ENCODE results near the gene ACTL6B. TPM values are rescaled to one million over a fixed set of nuclear protein-coding genes. Genes with fewer than 3 reads are reported as not detected.

ACTL6B gene
- polyA plus RNA-seq, 1 donor (not counting 4 experiments of a cell fraction or from before 2014, with no cell fraction given), result not detected

GRCh38 chr7:100673942-100674410 is 17.7 kb upstream of the ACTL6B start:
- FAIRE-seq (no peak), DNase-seq (ENCODE audit: low read depth, low spot score) (no peak)
- H3K27me3 ChIP-seq (ENCODE audit: control insufficient read depth, extremely low read depth, insufficient read depth, low read length), result no peaks in the 10 kb centered on the region
- dilution Hi-C loops (cut with MboI; ENCODE audit: extremely low pct_ligation_motif_present, low sequenced_read_pairs), result no loop called here
- H3K4me3 ChIP-seq (ENCODE audit: control insufficient read depth in 2 of 3, extremely low read depth in 1 of 3, insufficient read depth in 2 of 3, low read depth in 1 of 3, low read length in 3 of 3), result peak overlapping the region; percentile 70 to 97 (median 88)
- H4K20me1 ChIP-seq (ENCODE audit: control insufficient read depth, extremely low read depth, insufficient read depth, low read length), result no peaks in the 10 kb centered on the region
- peaks cover 14 to 19% of the 10 kb centered on the region in 2 experiments for H3K36me3 ChIP-seq (ENCODE audit: control insufficient read depth in 2 of 2, extremely low read depth in 1 of 2, insufficient read depth in 2 of 2, low read length in 2 of 2)
- H3K4me2 ChIP-seq (ENCODE audit: control insufficient read depth, extremely low read depth, insufficient read depth, low read depth, low read length), result peak overlapping the region; percentile 73
- TF ChIP-seq CTCF (optimal IDR thresholded peaks at IDR 0.05 in 1 of 3, IDR thresholded peaks at IDR 0.05 in 1 of 3, conservative IDR thresholded peaks at IDR 0.05 in 1 of 3; ENCODE audit: extremely low read depth in 1 of 3, insufficient read depth in 2 of 3, low read length in 3 of 3) (no peak), EZH2 (IDR thresholded peaks at IDR 0.05; ENCODE audit: low read length) (no peak)
- peaks cover 31% of the 10 kb centered on the region for H3K79me2 ChIP-seq (ENCODE audit: control insufficient read depth, insufficient read depth, low read length)
- H3K9ac ChIP-seq (ENCODE audit: control insufficient read depth, extremely low read depth, insufficient read depth, low read length), result peak overlapping the region; percentile 96
- no peaks in the 10 kb centered on the region for H3K9me3 ChIP-seq (ENCODE audit: control insufficient read depth, low read depth, low read length)
- peaks cover 4% of the 10 kb centered on the region for H3K4me1 ChIP-seq (ENCODE audit: control insufficient read depth, extremely low read depth, insufficient read depth, low read length)
- H3K9me1 ChIP-seq (ENCODE audit: control insufficient read depth, extremely low read depth, insufficient read depth, low read length), result no peaks in the 10 kb centered on the region
- peak overlapping the region; percentile 99 for H3K27ac ChIP-seq (ENCODE audit: control insufficient read depth, insufficient read depth, low read length)
- H2AFZ ChIP-seq (ENCODE audit: control insufficient read depth, low read length), result peak overlapping the region; percentile 52

- Histone ChIP-seq H2AFZ (ENCODE audit: control insufficient read depth, low read length) (peak within 1 kb of the TSS; percentile 100), H3K9me1 (ENCODE audit: control insufficient read depth, extremely low read depth, insufficient read depth, low read length) (no peaks in the 10 kb centered on the region)
Observed at GRCh38 chr7:100673302-100673941, 17.2 kb upstream of the ACTL6B start, which contains the start of gene GNB2. Gene GNB2, plus strand, starts transcription at chr7:100673740. Its CDS starts 2,526 bp downstream, at chr7:100676266.

More at GRCh38 chr7:100673302-100673941, 17.2 kb upstream of the ACTL6B start, which contains the start of gene GNB2:
- Histone ChIP-seq H4K20me1 (ENCODE audit: control insufficient read depth, extremely low read depth, insufficient read depth, low read length) (no peaks in the 10 kb centered on the region), H3K9me3 (ENCODE audit: control insufficient read depth, low read depth, low read length) (no peaks in the 10 kb centered on the region), H3K79me2 (ENCODE audit: control insufficient read depth, insufficient read depth, low read length) (peaks cover 31% of the 10 kb centered on the region), H3K4me3 (ENCODE audit: control insufficient read depth in 2 of 3, extremely low read depth in 1 of 3, insufficient read depth in 2 of 3, low read depth in 1 of 3, low read length in 3 of 3) (peak within 1 kb of the TSS; percentile 70 to 97 (median 88)), H3K9ac (ENCODE audit: control insufficient read depth, extremely low read depth, insufficient read depth, low read length) (peak within 1 kb of the TSS; percentile 96), H3K27me3 (ENCODE audit: control insufficient read depth, extremely low read depth, insufficient read depth, low read length) (no peaks in the 10 kb centered on the region), H3K27ac (ENCODE audit: control insufficient read depth, insufficient read depth, low read length) (peak within 1 kb of the TSS; percentile 99), H3K4me2 (ENCODE audit: control insufficient read depth, extremely low read depth, insufficient read depth, low read depth, low read length) (peak within 1 kb of the TSS; percentile 91), H3K4me1 (ENCODE audit: control insufficient read depth, extremely low read depth, insufficient read depth, low read length) (peaks cover 4% of the 10 kb centered on the region), H3K36me3 (ENCODE audit: control insufficient read depth in 2 of 2, extremely low read depth in 1 of 2, insufficient read depth in 2 of 2, low read length in 2 of 2) (peaks cover 11 to 18% of the 10 kb centered on the region in 2 experiments)
- dilution Hi-C loops (cut with MboI; ENCODE audit: extremely low pct_ligation_motif_present, low sequenced_read_pairs), result no loop called here
- FAIRE-seq (peak; percentile 86), DNase-seq (ENCODE audit: low read depth, low spot score) (peak; percentile 93)
- no peak for TF ChIP-seq CTCF (optimal IDR thresholded peaks at IDR 0.05 in 1 of 3, IDR thresholded peaks at IDR 0.05 in 1 of 3, conservative IDR thresholded peaks at IDR 0.05 in 1 of 3; ENCODE audit: extremely low read depth in 1 of 3, insufficient read depth in 2 of 3, low read length in 3 of 3)
- no peak for TF ChIP-seq EZH2 (IDR thresholded peaks at IDR 0.05; ENCODE audit: low read length)
